HepG2 (cell line): ENCODE data around the gene NEURL4. TPM values are rescaled to one million over a fixed set of nuclear protein-coding genes. Genes with fewer than 3 reads are reported as not detected.
A peak's percentile ranks its signal among the peaks of the same experiment; 100 is the strongest.

Experiments used
- CENPT ChIP-seq: sonication (generic); formaldehyde crosslinking; IDR thresholded peaks from 2 replicates; pipeline ENCODE4 v1.8.0; 2022; ENCODE audit warnings: low read depth, mild to moderate bottlenecking, moderate library complexity, missing genetic modification reagents
- GABPB1 ChIP-seq: IDR thresholded peaks from 2 replicates; pipeline ENCODE4 v1.6.1; 2016; ENCODE audit warnings: mild to moderate bottlenecking, missing genetic modification reagents, moderate library complexity, missing compliant biosample characterization
- MAFF ChIP-seq: IDR thresholded peaks from 2 replicates; pipeline ENCODE4 v1.6.1; 2011; ENCODE audit warnings: low read depth, low read length, improper control_type of control experiment
- RAD21 ChIP-seq: fragments of 450-650 bp; formaldehyde crosslinking; IDR thresholded peaks from 2 replicates; pipeline ENCODE4 v1.5.0; 2020; ENCODE audit warnings: mild to moderate bottlenecking
- SP4 ChIP-seq: sonication (generic); formaldehyde crosslinking; IDR thresholded peaks from 2 replicates; pipeline ENCODE4 v1.8.1; 2023; ENCODE audit warnings: mild to moderate bottlenecking, missing genetic modification reagents
- SSRP1 ChIP-seq: IDR thresholded peaks from 2 replicates; pipeline ENCODE4 v1.6.1; 2016; ENCODE audit warnings: control low read depth
- ZNF180 ChIP-seq: sonication (generic); formaldehyde crosslinking; IDR thresholded peaks from 2 replicates; pipeline ENCODE4 v1.4.0; 2020; ENCODE audit warnings: low read depth, missing genetic modification reagents, borderline replicate concordance
- ZNF350 ChIP-seq: sonication (generic); formaldehyde crosslinking; IDR thresholded peaks from 2 replicates; pipeline ENCODE4 v1.4.0; 2020; ENCODE audit warnings: mild to moderate bottlenecking, low read depth, missing genetic modification reagents, borderline replicate concordance
- ZNF543 ChIP-seq: sonication (generic); formaldehyde crosslinking; IDR thresholded peaks from 2 replicates; pipeline ENCODE4 v1.4.0; 2020; ENCODE audit warnings: mild to moderate bottlenecking, missing genetic modification reagents
- ZNF629 ChIP-seq: sonication (generic); formaldehyde crosslinking; conservative IDR thresholded peaks from 2 replicates; pipeline ENCODE4 v1.5.0; 2020; ENCODE audit warnings: missing genetic modification reagents
- polyA plus RNA-seq, 8 experiments: library from polyadenylated mRNA; depleted of rRNA in 3 of 8; stranded (reverse) in 7 of 8; unstranded in 1 of 8; fragments of >200 nt; fragmentation: Illumina TruSeq in 4 of 8; extraction: Trizol in 4 of 8; gene quantifications; 2 replicates each; pipeline versions ENCODE4 v1.2.1 to v1.2.3, GENCODE V29; 2011 to 2016; ENCODE audit warnings: low read depth in 4 of 8, missing spikeins in 1 of 8, mixed read lengths in 1 of 8; ENCODE audit not compliant: insufficient read depth in 1 of 8
- total RNA-seq, 5 experiments: library from RNA; depleted of rRNA; stranded (reverse); fragments of >200 nt; fragmentation: Illumina TruSeq; extraction: Trizol; gene quantifications; 2 replicates each; pipeline ENCODE4 v1.2.3, GENCODE V29; 2016; ENCODE audit warnings: low read depth in 1 of 5
- TF ChIP-seq, protein P1 (sequence below): sonication (generic); formaldehyde crosslinking; IDR thresholded peaks from 2 replicates; pipeline ENCODE4 v1.4.0; 2020; ENCODE audit warnings: missing genetic modification reagents
- TF ChIP-seq, protein P2 (sequence below): sonication (generic); formaldehyde crosslinking; conservative IDR thresholded peaks from 2 replicates; pipeline ENCODE4 v1.4.0; 2020; ENCODE audit warnings: missing genetic modification reagents
- TF ChIP-seq, protein P3 (sequence below): sonication (generic); formaldehyde crosslinking; IDR thresholded peaks from 2 replicates; pipeline ENCODE4 v1.4.0; 2020; ENCODE audit warnings: missing genetic modification reagents, mild to moderate bottlenecking, borderline replicate concordance
- TF ChIP-seq, protein P4 (sequence below): sonication (generic); formaldehyde crosslinking; IDR thresholded peaks from 2 replicates; pipeline ENCODE4 v1.9.0; 2021; ENCODE audit warnings: missing genetic modification reagents, borderline replicate concordance

NEURL4 gene
- total and polyA plus RNA-seq, 2 of the 13 experiments (the other 11 are each of a cell fraction or from before 2014, with no cell fraction given): 14.8 to 15.7 TPM

DNA sequence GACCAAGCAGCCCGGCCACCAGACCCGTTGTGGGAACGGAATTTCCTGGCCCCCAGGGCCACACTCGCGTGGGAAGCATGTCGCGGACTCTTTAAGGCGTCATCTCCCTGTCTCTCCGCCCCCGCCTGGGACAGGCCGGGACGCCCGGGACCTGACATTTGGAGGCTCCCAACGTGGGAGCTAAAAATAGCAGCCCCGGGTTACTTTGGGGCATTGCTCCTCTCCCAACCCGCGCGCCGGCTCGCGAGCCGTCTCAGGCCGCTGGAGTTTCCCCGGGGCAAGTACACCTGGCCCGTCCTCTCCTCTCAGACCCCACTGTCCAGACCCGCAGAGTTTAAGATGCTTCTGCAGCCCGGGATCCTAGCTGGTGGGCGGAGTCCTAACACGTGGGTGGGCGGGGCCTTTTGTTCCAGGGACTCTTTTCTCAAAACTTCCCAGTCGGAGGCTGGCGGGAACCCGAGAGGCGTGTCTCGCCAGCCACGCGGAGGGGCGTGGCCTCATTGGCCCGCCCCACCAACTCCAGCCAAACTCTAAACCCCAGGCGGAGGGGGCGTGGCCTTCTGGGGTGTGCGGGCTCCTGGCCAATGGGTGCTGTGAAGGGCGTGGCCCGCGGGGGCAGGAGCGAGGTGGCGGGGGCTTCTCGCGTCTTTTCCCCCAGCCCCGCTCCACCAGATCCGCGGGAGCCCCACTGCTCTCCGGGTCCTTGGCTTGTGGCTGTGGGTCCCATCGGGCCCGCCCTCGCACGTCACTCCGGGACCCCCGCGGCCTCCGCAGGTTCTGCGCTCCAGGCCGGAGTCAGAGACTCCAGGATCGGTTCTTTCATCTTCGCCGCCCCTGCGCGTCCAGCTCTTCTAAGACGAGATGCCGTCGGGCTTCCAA lies 47.8 kb downstream of the NEURL4 start, which contains the start of gene SLC2A4 (continued):
- TF ChIP-seq, protein P1, sequence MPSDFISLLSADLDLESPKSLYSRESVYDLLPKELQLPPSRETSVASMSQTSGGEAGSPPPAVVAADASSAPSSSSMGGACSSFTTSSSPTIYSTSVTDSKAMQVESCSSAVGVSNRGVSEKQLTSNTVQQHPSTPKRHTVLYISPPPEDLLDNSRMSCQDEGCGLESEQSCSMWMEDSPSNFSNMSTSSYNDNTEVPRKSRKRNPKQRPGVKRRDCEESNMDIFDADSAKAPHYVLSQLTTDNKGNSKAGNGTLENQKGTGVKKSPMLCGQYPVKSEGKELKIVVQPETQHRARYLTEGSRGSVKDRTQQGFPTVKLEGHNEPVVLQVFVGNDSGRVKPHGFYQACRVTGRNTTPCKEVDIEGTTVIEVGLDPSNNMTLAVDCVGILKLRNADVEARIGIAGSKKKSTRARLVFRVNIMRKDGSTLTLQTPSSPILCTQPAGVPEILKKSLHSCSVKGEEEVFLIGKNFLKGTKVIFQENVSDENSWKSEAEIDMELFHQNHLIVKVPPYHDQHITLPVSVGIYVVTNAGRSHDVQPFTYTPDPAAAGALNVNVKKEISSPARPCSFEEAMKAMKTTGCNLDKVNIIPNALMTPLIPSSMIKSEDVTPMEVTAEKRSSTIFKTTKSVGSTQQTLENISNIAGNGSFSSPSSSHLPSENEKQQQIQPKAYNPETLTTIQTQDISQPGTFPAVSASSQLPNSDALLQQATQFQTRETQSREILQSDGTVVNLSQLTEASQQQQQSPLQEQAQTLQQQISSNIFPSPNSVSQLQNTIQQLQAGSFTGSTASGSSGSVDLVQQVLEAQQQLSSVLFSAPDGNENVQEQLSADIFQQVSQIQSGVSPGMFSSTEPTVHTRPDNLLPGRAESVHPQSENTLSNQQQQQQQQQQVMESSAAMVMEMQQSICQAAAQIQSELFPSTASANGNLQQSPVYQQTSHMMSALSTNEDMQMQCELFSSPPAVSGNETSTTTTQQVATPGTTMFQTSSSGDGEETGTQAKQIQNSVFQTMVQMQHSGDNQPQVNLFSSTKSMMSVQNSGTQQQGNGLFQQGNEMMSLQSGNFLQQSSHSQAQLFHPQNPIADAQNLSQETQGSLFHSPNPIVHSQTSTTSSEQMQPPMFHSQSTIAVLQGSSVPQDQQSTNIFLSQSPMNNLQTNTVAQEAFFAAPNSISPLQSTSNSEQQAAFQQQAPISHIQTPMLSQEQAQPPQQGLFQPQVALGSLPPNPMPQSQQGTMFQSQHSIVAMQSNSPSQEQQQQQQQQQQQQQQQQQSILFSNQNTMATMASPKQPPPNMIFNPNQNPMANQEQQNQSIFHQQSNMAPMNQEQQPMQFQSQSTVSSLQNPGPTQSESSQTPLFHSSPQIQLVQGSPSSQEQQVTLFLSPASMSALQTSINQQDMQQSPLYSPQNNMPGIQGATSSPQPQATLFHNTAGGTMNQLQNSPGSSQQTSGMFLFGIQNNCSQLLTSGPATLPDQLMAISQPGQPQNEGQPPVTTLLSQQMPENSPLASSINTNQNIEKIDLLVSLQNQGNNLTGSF: no peak
- TF ChIP-seq RAD21 (CRISPR knock-in tag) (no peak), ZNF543 (CRISPR knock-in tag) (no peak), ZNF180 (CRISPR knock-in tag) (no peak), SSRP1 (CRISPR knock-in tag) (no peak), CENPT (CRISPR knock-in tag) (no peak), MAFF (no peak), GABPB1 (CRISPR knock-in tag) (no peak; the same call in 1 of the 2 replicates), ZNF629 (CRISPR knock-in tag) (no peak), ZNF350 (peak; percentile 58; the same call in 1 of the 2 replicates), SP4 (CRISPR knock-in tag) (peak; percentile 95)
- TF ChIP-seq, protein P2, sequence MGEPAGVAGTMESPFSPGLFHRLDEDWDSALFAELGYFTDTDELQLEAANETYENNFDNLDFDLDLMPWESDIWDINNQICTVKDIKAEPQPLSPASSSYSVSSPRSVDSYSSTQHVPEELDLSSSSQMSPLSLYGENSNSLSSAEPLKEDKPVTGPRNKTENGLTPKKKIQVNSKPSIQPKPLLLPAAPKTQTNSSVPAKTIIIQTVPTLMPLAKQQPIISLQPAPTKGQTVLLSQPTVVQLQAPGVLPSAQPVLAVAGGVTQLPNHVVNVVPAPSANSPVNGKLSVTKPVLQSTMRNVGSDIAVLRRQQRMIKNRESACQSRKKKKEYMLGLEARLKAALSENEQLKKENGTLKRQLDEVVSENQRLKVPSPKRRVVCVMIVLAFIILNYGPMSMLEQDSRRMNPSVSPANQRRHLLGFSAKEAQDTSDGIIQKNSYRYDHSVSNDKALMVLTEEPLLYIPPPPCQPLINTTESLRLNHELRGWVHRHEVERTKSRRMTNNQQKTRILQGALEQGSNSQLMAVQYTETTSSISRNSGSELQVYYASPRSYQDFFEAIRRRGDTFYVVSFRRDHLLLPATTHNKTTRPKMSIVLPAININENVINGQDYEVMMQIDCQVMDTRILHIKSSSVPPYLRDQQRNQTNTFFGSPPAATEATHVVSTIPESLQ: no peak
- TF ChIP-seq, protein P3, sequence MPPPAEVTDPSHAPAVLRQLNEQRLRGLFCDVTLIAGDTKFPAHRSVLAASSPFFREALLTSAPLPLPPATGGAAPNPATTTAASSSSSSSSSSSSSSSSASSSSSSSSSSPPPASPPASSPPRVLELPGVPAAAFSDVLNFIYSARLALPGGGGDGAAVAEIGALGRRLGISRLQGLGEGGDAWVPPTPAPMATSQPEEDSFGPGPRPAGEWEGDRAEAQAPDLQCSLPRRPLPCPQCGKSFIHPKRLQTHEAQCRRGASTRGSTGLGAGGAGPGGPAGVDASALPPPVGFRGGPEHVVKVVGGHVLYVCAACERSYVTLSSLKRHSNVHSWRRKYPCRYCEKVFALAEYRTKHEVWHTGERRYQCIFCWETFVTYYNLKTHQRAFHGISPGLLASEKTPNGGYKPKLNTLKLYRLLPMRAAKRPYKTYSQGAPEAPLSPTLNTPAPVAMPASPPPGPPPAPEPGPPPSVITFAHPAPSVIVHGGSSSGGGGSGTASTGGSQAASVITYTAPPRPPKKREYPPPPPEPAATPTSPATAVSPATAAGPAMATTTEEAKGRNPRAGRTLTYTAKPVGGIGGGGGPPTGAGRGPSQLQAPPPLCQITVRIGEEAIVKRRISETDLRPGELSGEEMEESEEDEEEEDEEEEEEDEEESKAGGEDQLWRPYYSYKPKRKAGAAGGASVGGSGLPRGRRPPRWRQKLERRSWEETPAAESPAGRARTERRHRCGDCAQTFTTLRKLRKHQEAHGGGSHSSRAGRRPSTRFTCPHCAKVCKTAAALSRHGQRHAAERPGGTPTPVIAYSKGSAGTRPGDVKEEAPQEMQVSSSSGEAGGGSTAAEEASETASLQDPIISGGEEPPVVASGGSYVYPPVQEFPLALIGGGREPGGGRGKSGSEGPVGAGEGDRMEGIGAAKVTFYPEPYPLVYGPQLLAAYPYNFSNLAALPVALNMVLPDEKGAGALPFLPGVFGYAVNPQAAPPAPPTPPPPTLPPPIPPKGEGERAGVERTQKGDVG (CRISPR knock-in tag): no peak
- TF ChIP-seq, protein P4, sequence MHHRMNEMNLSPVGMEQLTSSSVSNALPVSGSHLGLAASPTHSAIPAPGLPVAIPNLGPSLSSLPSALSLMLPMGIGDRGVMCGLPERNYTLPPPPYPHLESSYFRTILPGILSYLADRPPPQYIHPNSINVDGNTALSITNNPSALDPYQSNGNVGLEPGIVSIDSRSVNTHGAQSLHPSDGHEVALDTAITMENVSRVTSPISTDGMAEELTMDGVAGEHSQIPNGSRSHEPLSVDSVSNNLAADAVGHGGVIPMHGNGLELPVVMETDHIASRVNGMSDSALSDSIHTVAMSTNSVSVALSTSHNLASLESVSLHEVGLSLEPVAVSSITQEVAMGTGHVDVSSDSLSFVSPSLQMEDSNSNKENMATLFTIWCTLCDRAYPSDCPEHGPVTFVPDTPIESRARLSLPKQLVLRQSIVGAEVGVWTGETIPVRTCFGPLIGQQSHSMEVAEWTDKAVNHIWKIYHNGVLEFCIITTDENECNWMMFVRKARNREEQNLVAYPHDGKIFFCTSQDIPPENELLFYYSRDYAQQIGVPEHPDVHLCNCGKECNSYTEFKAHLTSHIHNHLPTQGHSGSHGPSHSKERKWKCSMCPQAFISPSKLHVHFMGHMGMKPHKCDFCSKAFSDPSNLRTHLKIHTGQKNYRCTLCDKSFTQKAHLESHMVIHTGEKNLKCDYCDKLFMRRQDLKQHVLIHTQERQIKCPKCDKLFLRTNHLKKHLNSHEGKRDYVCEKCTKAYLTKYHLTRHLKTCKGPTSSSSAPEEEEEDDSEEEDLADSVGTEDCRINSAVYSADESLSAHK (CRISPR knock-in tag): no peak
